ENCODE measurements around the gene MALAT1. TPM values are rescaled to one million over a fixed set of nuclear protein-coding genes. Genes with fewer than 3 reads are reported as not detected.
A peak's percentile ranks its signal among the peaks of the same experiment; 100 is the strongest.

Gene MALAT1
- total RNA-seq, 1 experiment from 2014 or later: 452 TPM

- peak; percentile 80 for DNase-seq (ENCODE audit: low read depth)
Observed at GRCh38 chr11:65479184-65480145, 19.4 kb upstream of the MALAT1 start.

GRCh38 chr11:65482306-65482850 is 16.5 kb upstream of the MALAT1 start:
- DNase-seq (ENCODE audit: low read depth): no peak

GRCh38 chr11:65485920-65486219 is 13.0 kb upstream of the MALAT1 start:
- no peak for DNase-seq (ENCODE audit: low read depth)

- DNase-seq (ENCODE audit: low read depth): no peak
Observed at GRCh38 chr11:65486570-65487466, 12.0 kb upstream of the MALAT1 start.

GRCh38 chr11:65487467-65488272 is 11.2 kb upstream of the MALAT1 start:
- DNase-seq (ENCODE audit: low read depth): peak; percentile 99

DNA sequence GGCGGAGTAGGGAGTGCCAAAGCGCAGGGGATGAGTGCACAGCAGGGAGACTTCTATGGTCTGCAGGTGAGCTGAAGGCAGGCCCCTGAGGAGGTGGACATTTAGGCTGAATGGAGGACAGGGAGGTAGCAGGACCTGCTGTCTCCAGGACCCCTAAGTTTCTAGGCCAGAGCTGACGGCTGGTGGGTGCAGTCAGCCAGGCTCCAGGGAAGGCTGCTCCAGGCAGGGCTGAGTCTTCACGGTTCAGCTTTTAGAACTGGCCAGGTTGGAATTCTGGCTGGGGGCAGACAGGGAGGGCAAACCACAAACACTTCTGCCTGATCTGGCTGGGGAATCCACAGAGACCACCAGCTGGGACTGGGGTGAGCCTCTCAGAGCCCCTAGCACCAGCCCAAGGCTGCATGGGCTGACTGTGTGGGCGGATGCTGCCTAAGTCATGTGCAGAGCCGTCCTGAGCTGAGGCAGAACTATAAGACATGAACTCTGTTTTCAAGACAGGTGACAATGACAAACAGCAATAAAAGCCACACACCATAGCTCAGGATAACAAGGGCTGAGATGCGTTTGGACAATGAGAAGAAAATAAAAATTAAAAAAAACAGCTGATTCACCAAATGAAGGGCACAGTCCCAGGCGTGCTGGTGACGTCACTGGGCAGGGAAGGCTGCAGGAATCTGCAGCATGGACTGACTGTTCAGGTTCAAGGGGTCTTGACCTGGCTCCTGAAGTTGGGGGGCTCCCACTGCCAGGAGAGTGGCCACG is 10.4 kb upstream of the MALAT1 start:
- no peak for DNase-seq (ENCODE audit: low read depth)

- no peak for DNase-seq (ENCODE audit: low read depth)
Observed at GRCh38 chr11:65489035-65489705, 9.7 kb upstream of the MALAT1 start.

DNA sequence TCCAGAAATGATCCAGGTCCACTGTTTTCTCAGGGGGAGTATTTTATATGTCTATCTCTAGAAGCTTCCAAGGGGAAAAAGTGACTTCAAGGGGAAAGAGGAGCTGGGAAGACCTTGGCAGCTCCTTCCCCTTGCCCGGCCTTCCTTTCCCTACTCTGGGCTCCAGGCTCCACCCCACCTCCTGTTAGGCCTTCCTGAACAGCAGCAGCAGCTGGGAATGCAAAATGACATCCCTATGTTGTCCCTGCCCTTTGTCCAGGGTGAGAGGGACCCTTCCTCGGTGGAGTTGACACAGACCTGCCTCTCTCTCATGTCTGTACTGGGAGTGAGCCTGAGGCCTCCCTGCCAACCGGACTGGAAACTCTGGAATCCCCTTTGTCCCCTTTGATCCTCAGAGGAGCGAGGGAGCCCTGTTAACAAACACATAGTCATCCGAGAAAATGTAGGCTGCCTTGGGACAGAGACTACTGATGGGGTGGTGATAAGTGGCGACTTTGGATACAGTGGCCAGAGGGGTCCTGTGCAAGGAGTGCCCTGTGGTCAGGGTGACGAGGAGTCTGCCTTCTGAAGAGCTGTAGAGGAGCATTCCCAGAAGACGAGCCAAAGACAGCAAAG is 9.0 kb upstream of the MALAT1 start:
- no peak for DNase-seq (ENCODE audit: low read depth)

DNA sequence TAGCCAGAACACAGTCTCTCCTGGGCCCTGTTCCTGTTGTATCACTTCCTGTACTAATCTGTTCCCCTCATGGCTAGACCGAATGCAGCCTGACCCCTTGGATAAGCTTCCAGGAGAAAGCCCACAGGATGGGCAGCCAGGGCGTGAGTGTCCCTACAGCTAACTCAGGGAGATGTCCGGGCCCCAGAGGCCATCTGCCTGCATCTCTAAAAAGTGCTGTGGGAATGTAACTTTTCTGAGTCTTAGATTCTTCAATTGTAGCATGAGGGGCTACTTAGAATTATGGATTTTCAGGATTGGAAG is 7.7 kb upstream of the MALAT1 start:
- DNase-seq (ENCODE audit: low read depth): no peak

GRCh38 chr11:65491614-65492386 is 7.0 kb upstream of the MALAT1 start:
- DNase-seq (ENCODE audit: low read depth): peak; percentile 91

DNA sequence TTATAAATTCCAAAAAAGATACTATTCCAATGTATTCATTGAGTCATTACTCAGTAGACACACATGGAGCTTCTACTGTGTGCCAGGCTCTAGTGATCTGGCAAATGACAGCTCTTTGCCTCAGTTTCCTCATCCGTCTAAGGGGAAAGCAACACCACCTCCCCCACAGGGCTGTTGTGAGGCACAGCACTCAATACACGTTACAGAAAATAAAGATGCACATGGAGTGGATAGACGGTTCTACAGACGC is 6.5 kb upstream of the MALAT1 start:
- no peak for DNase-seq (ENCODE audit: low read depth)

- DNase-seq (ENCODE audit: low read depth): peak; percentile 82
Observed at GRCh38 chr11:65492637-65493366, 6.0 kb upstream of the MALAT1 start.

DNA sequence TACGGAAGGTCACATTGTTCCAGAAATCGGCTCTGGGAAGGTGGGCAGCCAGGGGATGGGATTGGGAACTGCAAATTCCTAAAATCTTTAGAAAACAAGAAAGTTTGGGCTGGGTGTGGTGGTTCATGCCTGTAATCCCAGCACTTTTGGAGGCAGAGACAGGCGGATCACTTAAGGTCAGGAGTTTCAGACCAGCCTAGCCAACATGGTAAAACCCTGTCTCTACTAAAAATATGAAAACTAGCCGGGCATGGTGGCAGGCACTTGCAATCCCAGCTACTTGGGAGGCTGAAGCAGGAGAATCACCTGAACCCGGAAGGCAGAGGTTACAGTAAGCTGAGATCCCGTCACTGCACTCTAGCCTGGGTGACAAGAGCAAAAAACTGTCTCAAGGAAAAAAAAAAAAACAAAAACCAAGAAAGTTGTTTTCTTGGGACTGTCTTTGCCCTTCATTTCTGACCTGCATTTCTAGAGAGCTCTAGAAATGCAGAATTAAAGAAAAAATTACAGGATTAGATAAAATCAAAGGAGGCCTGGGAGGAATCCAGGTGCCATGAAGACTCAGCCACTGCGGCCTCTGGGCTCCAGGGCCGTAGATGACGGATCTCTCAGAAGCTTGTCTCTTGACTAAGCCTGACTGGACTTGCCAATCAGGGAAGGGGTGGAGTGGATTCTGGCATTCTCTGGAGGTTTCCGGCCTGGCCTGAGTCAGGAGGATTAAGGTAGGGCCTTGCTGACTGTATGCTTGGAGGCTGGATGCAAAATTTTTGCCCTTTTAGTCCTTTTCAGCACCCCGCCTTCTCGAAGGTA is 5.3 kb upstream of the MALAT1 start:
- DNase-seq (ENCODE audit: low read depth): peak; percentile 96

DNA sequence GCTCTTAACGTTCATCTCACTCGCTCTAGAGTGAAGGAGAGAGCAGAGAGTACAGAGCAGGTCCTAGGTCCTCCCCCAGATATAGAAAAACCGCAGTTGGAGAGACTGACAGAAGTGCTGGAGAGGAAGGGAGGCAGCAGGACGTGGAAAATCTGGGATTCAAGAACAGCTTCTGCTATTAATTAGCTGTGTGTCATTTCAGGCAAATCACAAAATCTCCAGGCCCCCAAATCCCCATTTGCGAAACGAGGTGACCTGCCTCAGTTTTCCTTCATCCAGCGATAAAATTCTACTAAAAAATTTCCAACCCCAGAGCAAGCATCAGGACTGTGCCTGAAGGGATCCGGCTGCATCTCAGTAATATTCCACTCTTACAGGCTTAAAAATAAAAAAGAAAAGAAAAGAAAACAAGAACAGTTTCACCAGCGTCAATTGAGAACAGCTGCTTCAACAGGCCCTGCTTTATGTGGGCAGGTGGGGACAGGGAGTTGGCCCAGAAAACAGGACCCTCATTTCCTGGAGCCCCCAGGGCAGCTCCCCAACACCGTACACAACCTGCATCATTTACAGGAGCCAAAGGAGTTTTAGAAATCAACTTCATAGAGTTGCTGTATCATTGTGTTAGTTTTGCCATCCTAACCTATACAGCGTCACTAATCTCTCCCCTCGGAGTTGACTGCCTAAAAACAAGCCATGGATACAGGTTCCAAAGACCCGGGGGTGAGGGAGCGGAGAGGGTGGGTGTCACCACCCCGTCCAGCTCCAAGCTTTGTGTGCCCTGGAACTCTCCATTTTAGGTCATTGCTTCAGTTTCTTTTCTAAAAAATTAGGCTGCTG is 2.3 kb upstream of the MALAT1 start:
- DNase-seq (ENCODE audit: low read depth): no peak

GRCh38 chr11:65497141-65498041 is 1.5 kb upstream of the MALAT1 start:
- peak; percentile 99 for DNase-seq (ENCODE audit: low read depth)

Measured in Daoy (cell line).